ENCODE measurements around the gene COPS7B. TPM values are rescaled to one million over a fixed set of nuclear protein-coding genes. Genes with fewer than 3 reads are reported as not detected.

COPS7B gene
- total RNA-seq, 1 donor from 2014 or later = 13.1 TPM

Other genes with a start within 250 kb of the COPS7B start
- gene TEX44, start 193.6 kb upstream of the COPS7B start, total RNA-seq = not detected in 2 replicates
- gene PTMA, start 77.9 kb upstream of the COPS7B start, total RNA-seq = 1,274 and 1,552 TPM in 2 replicates
- 16.9 and 22.1 TPM in 2 replicates for gene PDE6D, start 5.2 kb upstream of the COPS7B start, total RNA-seq
- not detected in 2 replicates for gene NPPC, start 140.0 kb downstream of the COPS7B start, total RNA-seq
- 17.1 and 18.8 TPM in 2 replicates for gene DIS3L2, start 175.3 kb downstream of the COPS7B start, total RNA-seq